ENCODE measurements around the gene TENM3. TPM values are rescaled to one million over a fixed set of nuclear protein-coding genes. Genes with fewer than 3 reads are reported as not detected.

TENM3 gene
- total RNA-seq, 2 experiments from 2014 or later = not detected

DNA sequence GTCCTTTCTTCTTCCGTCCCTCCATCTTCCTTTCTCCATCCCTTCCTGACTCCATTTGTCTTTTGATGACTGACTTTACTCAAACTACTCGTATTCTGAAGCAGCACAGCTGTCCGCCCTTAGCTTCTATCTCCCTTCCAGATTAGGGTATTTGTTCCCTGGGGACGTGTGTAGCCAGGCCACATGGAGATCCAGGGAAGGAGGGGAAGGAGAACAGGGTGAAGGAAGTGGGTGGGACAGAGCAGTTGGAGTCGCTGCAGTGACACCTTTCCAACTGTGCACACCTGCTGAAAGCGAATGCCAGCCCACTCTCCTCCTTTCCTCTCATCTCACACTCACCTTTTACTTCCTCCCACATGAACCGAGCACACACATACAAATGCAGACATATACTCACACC, 350.2 kb downstream of the TENM3 start:
- H3K36me3 ChIP-seq (ENCODE audit: insufficient read depth, low read length) = no peaks in the 10 kb centered on the region
- no peak overlapping the region for H2AFZ ChIP-seq (ENCODE audit: low read length)
- DNase-seq (ENCODE audit: low spot score) = no peak
- no peak overlapping the region for H3K4me3 ChIP-seq (ENCODE audit: low read depth, low read length, poor library complexity, severe bottlenecking)
- intact Hi-C loops (cut with micrococcal nuclease; ENCODE audit: unreplicated experiment) = no loop called here
- no peak overlapping the region for H3K27ac ChIP-seq (ENCODE audit: low read depth, low read length, poor library complexity, severe bottlenecking)
- BruUV-seq (replicated peaks) = no TSS peak
- no peak overlapping the region for H3K4me2 ChIP-seq (ENCODE audit: low read length)
- H3K4me1 ChIP-seq (ENCODE audit: insufficient read depth, low read length, poor library complexity, severe bottlenecking) = no peaks in the 10 kb centered on the region
- H3K9me2 ChIP-seq (ENCODE audit: insufficient read depth, low read length) = no peaks in the 10 kb centered on the region
- CTCF ChIA-PET (ENCODE audit: unreplicated experiment) = no interaction called here
- no peak for TF ChIP-seq EZH2phosphoT487 (IDR thresholded peaks at IDR 0.05; ENCODE audit: borderline replicate concordance, low read depth, low read length)
- TF ChIP-seq, protein P1, sequence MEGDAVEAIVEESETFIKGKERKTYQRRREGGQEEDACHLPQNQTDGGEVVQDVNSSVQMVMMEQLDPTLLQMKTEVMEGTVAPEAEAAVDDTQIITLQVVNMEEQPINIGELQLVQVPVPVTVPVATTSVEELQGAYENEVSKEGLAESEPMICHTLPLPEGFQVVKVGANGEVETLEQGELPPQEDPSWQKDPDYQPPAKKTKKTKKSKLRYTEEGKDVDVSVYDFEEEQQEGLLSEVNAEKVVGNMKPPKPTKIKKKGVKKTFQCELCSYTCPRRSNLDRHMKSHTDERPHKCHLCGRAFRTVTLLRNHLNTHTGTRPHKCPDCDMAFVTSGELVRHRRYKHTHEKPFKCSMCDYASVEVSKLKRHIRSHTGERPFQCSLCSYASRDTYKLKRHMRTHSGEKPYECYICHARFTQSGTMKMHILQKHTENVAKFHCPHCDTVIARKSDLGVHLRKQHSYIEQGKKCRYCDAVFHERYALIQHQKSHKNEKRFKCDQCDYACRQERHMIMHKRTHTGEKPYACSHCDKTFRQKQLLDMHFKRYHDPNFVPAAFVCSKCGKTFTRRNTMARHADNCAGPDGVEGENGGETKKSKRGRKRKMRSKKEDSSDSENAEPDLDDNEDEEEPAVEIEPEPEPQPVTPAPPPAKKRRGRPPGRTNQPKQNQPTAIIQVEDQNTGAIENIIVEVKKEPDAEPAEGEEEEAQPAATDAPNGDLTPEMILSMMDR (conservative IDR thresholded peaks at IDR 0.05; ENCODE audit: low read length) = no peak
- no peaks in the 10 kb centered on the region for H3K9me3 ChIP-seq (ENCODE audit: low read length)
- POLR2A ChIA-PET = no interaction called here
- H3K79me2 ChIP-seq (ENCODE audit: insufficient read depth, low read depth, low read length) = no peaks in the 10 kb centered on the region
- no peaks in the 10 kb centered on the region for H4K20me1 ChIP-seq (ENCODE audit: insufficient read depth, low read length)

DNA sequence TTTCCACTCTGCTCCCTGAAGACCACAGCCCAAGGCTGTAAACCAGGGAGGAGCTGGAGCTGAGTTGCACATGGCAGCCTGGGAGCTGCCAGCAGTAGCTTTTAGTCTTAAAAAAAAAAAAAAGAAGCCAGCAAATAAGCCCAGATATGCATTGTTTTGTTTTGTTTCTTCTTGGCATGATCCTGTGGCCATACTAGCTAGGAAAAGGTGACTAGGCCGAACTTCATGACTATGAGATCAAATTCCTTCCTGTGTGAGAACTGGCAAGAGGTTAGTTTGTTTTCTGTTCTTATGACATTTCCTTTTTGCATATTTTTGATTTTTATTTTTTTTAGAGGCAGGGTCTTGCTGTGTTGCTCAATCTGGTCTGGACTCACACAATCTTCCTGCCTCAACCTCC, 350.7 kb downstream of the TENM3 start:
- Histone ChIP-seq H3K36me3 (ENCODE audit: insufficient read depth, low read length) (no peaks in the 10 kb centered on the region), H3K4me1 (ENCODE audit: insufficient read depth, low read length, poor library complexity, severe bottlenecking) (no peaks in the 10 kb centered on the region), H4K20me1 (ENCODE audit: insufficient read depth, low read length) (no peaks in the 10 kb centered on the region), H3K4me2 (ENCODE audit: low read length) (no peak overlapping the region), H3K9me3 (ENCODE audit: low read length) (no peaks in the 10 kb centered on the region), H3K27ac (ENCODE audit: low read depth, low read length, poor library complexity, severe bottlenecking) (no peak overlapping the region), H3K79me2 (ENCODE audit: insufficient read depth, low read depth, low read length) (no peaks in the 10 kb centered on the region), H3K4me3 (ENCODE audit: low read depth, low read length, poor library complexity, severe bottlenecking) (no peak overlapping the region), H3K9me2 (ENCODE audit: insufficient read depth, low read length) (no peaks in the 10 kb centered on the region), H2AFZ (ENCODE audit: low read length) (no peak overlapping the region)
- TF ChIP-seq, protein P1 (conservative IDR thresholded peaks at IDR 0.05; ENCODE audit: low read length) = no peak
- no peak for TF ChIP-seq EZH2phosphoT487 (IDR thresholded peaks at IDR 0.05; ENCODE audit: borderline replicate concordance, low read depth, low read length)
- BruUV-seq (replicated peaks) = no TSS peak
- intact Hi-C loops (cut with micrococcal nuclease; ENCODE audit: unreplicated experiment) = no loop called here
- ChIA-PET POLR2A (interaction anchor here (0.6 kb wide), 1 partner anchor 24 kb away, joined by 3 read pairs; no protein-coding TSS in a partner anchor), CTCF (ENCODE audit: unreplicated experiment) (no interaction called here)
- DNase-seq (ENCODE audit: low spot score) = no peak

DNA sequence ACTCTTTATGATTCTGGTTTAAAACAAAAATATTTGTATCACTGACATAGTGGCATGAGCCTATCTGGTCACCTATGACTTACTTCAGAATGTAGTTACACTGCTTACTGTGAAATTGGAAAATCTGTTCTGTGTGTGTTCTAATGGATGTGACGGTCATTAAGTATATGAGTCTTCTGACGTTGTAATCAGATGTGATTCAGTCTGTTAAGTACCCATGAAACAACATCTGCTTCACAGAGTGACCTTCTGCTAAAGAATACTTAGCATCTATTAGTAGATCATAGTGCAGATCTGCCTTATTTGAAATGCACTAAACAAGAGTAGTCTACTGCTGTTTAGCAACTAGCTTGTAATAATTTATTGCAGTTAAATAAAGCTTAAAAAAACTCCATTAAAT, 356.9 kb downstream of the TENM3 start:
- TF ChIP-seq, protein P1 (conservative IDR thresholded peaks at IDR 0.05; ENCODE audit: low read length) = no peak
- TF ChIP-seq EZH2phosphoT487 (IDR thresholded peaks at IDR 0.05; ENCODE audit: borderline replicate concordance, low read depth, low read length) = no peak

More for the DNA sequence above, 356.9 kb downstream of the TENM3 start:
- CTCF ChIA-PET (ENCODE audit: unreplicated experiment) = no interaction called here
- Histone ChIP-seq H4K20me1 (ENCODE audit: insufficient read depth, low read length) (no peaks in the 10 kb centered on the region), H3K27ac (ENCODE audit: low read depth, low read length, poor library complexity, severe bottlenecking) (no peak overlapping the region), H3K4me2 (ENCODE audit: low read length) (no peak overlapping the region), H3K4me1 (ENCODE audit: insufficient read depth, low read length, poor library complexity, severe bottlenecking) (no peaks in the 10 kb centered on the region), H3K79me2 (ENCODE audit: insufficient read depth, low read depth, low read length) (no peaks in the 10 kb centered on the region), H3K4me3 (ENCODE audit: low read depth, low read length, poor library complexity, severe bottlenecking) (no peak overlapping the region), H3K9me3 (ENCODE audit: low read length) (no peaks in the 10 kb centered on the region), H3K9me2 (ENCODE audit: insufficient read depth, low read length) (no peaks in the 10 kb centered on the region), H3K36me3 (ENCODE audit: insufficient read depth, low read length) (no peaks in the 10 kb centered on the region), H2AFZ (ENCODE audit: low read length) (no peak overlapping the region)
- POLR2A ChIA-PET = no interaction called here
- no peak for DNase-seq (ENCODE audit: low spot score)
- intact Hi-C loops (cut with micrococcal nuclease; ENCODE audit: unreplicated experiment) = no loop called here
- BruUV-seq (replicated peaks) = no TSS peak

Measured in OCI-LY7 (cell line).